GM18502 (cell line): Measurements from ENCODE around the gene ZNF638.

Experiments
- ATAC-seq: cut with Tn5 transposase; IDR thresholded peaks from one replicate; pipeline ENCODE4 v1.9.1; 2021; ENCODE audit warnings: mild to moderate bottlenecking; ENCODE audit not compliant: unreplicated experiment, poor library complexity

Gene ZNF638

GRCh38 chr2:71452565-71452964, 121.0 kb downstream of the ZNF638 start:
- no peak for ATAC-seq

GRCh38 chr2:71453404-71454220, 122.0 kb downstream of the ZNF638 start, which contains the start of gene DYSF:
TSS of gene DYSF (plus strand) at chr2:71453561.
- no peak for ATAC-seq

- ATAC-seq, result no peak
Observed at GRCh38 chr2:71454221-71455010, 122.8 kb downstream of the ZNF638 start.

- no peak for ATAC-seq
Observed at GRCh38 chr2:71455011-71455740, 123.6 kb downstream of the ZNF638 start.

- ATAC-seq, result no peak
Observed at GRCh38 chr2:71455741-71456569, 124.4 kb downstream of the ZNF638 start.

GRCh38 chr2:71456617-71457016, 125.0 kb downstream of the ZNF638 start:
- ATAC-seq, result no peak

GRCh38 chr2:71457123-71457915, 125.7 kb downstream of the ZNF638 start:
- no peak for ATAC-seq

GRCh38 chr2:71457923-71458322, 126.3 kb downstream of the ZNF638 start:
- no peak for ATAC-seq

- no peak for ATAC-seq
Observed at GRCh38 chr2:71458413-71459083, 127.0 kb downstream of the ZNF638 start.

GRCh38 chr2:71459084-71459431, 127.5 kb downstream of the ZNF638 start:
- ATAC-seq, result no peak

GRCh38 chr2:71460056-71460455, 128.5 kb downstream of the ZNF638 start:
- ATAC-seq, result no peak

- no peak for ATAC-seq
Observed at GRCh38 chr2:71460595-71461303, 129.2 kb downstream of the ZNF638 start.

- ATAC-seq, result no peak
Observed at GRCh38 chr2:71461304-71461671, 129.7 kb downstream of the ZNF638 start.

- ATAC-seq, result no peak
Observed at GRCh38 chr2:71462056-71462605, 130.5 kb downstream of the ZNF638 start.

- no peak for ATAC-seq
Observed at GRCh38 chr2:71462641-71463341, 131.2 kb downstream of the ZNF638 start.

- ATAC-seq, result no peak
Observed at GRCh38 chr2:71463342-71463654, 131.7 kb downstream of the ZNF638 start.

- ATAC-seq, result no peak
Observed at GRCh38 chr2:71464389-71464788, 132.8 kb downstream of the ZNF638 start.
